Keratinocyte (primary cell): ENCODE data around the gene ARCN1. TPM values are rescaled to one million over a fixed set of nuclear protein-coding genes. Genes with fewer than 3 reads are reported as not detected.

Source experiments
- DNase-seq: peaks from one replicate; pipeline ENCODE4 v3.0.0-alpha.2; 2011; ENCODE audit warnings: low read depth, missing footprints, low spot score
- FAIRE-seq: peaks from 2 replicates; lab custom pipeline; 2011; peaks lifted over from hg19 to GRCh38; lab: Jason Lieb, UNC
- H2AFZ ChIP-seq: 2 replicates; pipeline ENCODE4 v1.6.0; 2012; ENCODE audit warnings: low read length, control low read depth, inconsistent platforms; ENCODE audit not compliant: control insufficient read depth
- H3K27ac ChIP-seq: 2 replicates; pipeline ENCODE4 v1.5.1; 2011; ENCODE audit warnings: low read length; ENCODE audit not compliant: control insufficient read depth, insufficient read depth
- H3K27me3 ChIP-seq: 3 replicates; pipeline ENCODE4 v1.6.0; 2011; ENCODE audit warnings: low read length; ENCODE audit not compliant: control insufficient read depth, insufficient read depth; ENCODE audit errors: extremely low read depth
- H3K36me3 ChIP-seq, 2 experiments: 2 replicates in 1 of 2; 3 replicates in 1 of 2; pipeline ENCODE4 v1.5.1; 2011; ENCODE audit warnings: low read length in 2 of 2, mild to moderate bottlenecking in 1 of 2; ENCODE audit not compliant: control insufficient read depth in 2 of 2, insufficient read depth in 2 of 2; ENCODE audit errors: extremely low read depth in 1 of 2
- H3K4me1 ChIP-seq: 3 replicates; pipeline ENCODE4 v1.5.1; 2011; ENCODE audit warnings: low read length; ENCODE audit not compliant: control insufficient read depth, insufficient read depth; ENCODE audit errors: extremely low read depth
- H3K4me2 ChIP-seq: 3 replicates; pipeline ENCODE4 v1.6.0; 2011; ENCODE audit warnings: low read depth, low read length; ENCODE audit not compliant: control insufficient read depth, insufficient read depth; ENCODE audit errors: extremely low read depth
- H3K4me3 ChIP-seq, 3 experiments: fragments of 200-600 bp in 1 of 3; sonication (generic) in 1 of 3; 2 replicates in 2 of 3; 3 replicates in 1 of 3; pipeline ENCODE4 v1.5.1; 2011 to 2016; ENCODE audit warnings: low read length in 3 of 3, mild to moderate bottlenecking in 3 of 3, control low read depth in 2 of 3, inconsistent platforms in 1 of 3, low read depth in 1 of 3, mixed read lengths in 1 of 3, mixed run types in 1 of 3, moderate library complexity in 1 of 3; ENCODE audit not compliant: control insufficient read depth in 2 of 3, insufficient read depth in 2 of 3; ENCODE audit errors: extremely low read depth in 1 of 3
- H3K79me2 ChIP-seq: 2 replicates; pipeline ENCODE4 v1.6.0; 2012; ENCODE audit warnings: low read length; ENCODE audit not compliant: control insufficient read depth, insufficient read depth
- H3K9ac ChIP-seq: 3 replicates; pipeline ENCODE4 v1.6.0; 2011; ENCODE audit warnings: low read length; ENCODE audit not compliant: control insufficient read depth, insufficient read depth; ENCODE audit errors: extremely low read depth
- H3K9me1 ChIP-seq: 3 replicates; pipeline ENCODE4 v1.6.0; 2011; ENCODE audit warnings: low read length; ENCODE audit not compliant: control insufficient read depth, insufficient read depth; ENCODE audit errors: extremely low read depth
- H3K9me3 ChIP-seq: 2 replicates; pipeline ENCODE4 v1.5.1; 2012; ENCODE audit warnings: low read depth, low read length; ENCODE audit not compliant: control insufficient read depth
- H4K20me1 ChIP-seq: 3 replicates; pipeline ENCODE4 v1.6.0; 2011; ENCODE audit warnings: low read length; ENCODE audit not compliant: control insufficient read depth, insufficient read depth; ENCODE audit errors: extremely low read depth
- EZH2 ChIP-seq: IDR thresholded peaks from one replicate; pipeline ENCODE4 v1.6.1; 2012; ENCODE audit warnings: inconsistent platforms, mild to moderate bottlenecking, low read length, moderate library complexity
- dilution Hi-C: fragments of 300-500 bp; cut with MboI; formaldehyde crosslinking; loops from one replicate; pipeline ENCODE4 v1.7.0; 2020; ENCODE audit warnings: low sequenced_read_pairs; ENCODE audit not compliant: extremely low pct_ligation_motif_present
- polyA plus RNA-seq, 5 experiments: library from polyadenylated mRNA; depleted of rRNA in 3 of 5; stranded (reverse) in 3 of 5; stranded (forward) in 1 of 5; unstranded in 1 of 5; fragments of >200 nt; gene quantifications; 1 replicate in 1 of 5; 2 replicates in 3 of 5; 3 replicates in 1 of 5; pipeline versions ENCODE4 v1.2.1 to v1.2.3, GENCODE V29; 2011 to 2012; ENCODE audit warnings: missing spikeins in 2 of 5, low read depth in 1 of 5, low replicate concordance in 1 of 5
- TF ChIP-seq, protein P1 (sequence below), 3 experiments: IDR thresholded peaks in 1 of 3; conservative IDR thresholded peaks in 1 of 3; optimal IDR thresholded peaks in 1 of 3; 2 replicates in 2 of 3; 3 replicates in 1 of 3; pipeline versions ENCODE3 to v1.5.1; 2011; ENCODE audit warnings: low read length in 3 of 3, mild to moderate bottlenecking in 3 of 3, moderate library complexity in 2 of 3, control low read depth in 1 of 3, inconsistent platforms in 1 of 3; ENCODE audit not compliant: insufficient read depth in 2 of 3; ENCODE audit errors: extremely low read depth in 1 of 3

Gene ARCN1
- polyA plus RNA-seq, 1 donor (not counting 4 experiments of a cell fraction or from before 2014, with no cell fraction given): 150 TPM

DNA sequence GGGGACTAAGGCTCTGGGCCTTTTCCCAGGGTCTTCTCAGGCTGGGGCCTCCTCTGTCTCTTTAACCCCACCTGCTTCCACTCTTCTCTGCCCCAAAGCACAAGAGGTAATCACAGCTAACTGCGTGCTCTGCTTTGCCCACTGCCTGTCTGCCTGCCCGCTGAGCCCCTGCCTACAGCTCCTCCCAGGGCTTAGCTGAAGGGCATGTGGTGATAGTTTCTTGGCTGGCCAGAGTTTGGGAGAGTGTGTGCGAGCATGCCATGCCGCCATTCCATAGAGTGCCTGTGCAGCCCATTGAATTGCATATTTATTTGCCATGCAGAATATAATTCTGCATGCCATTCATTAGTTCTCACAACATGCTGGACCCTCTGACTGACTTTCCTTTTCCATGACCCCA, 67.7 kb downstream of the ARCN1 start:
- Histone ChIP-seq H3K9me1 (peaks cover 3% of the 10 kb centered on the region), H3K9me3 (no peaks in the 10 kb centered on the region), H3K27me3 (no peaks in the 10 kb centered on the region), H3K4me3 (no peak overlapping the region), H3K79me2 (no peaks in the 10 kb centered on the region), H3K4me2 (no peak overlapping the region), H4K20me1 (peaks cover 3% of the 10 kb centered on the region), H2AFZ (no peak overlapping the region), H3K27ac (no peak overlapping the region), H3K36me3 (peaks cover 36 to 43% of the 10 kb centered on the region in 2 experiments), H3K9ac (no peak overlapping the region), H3K4me1 (peaks cover 13% of the 10 kb centered on the region)
- dilution Hi-C loops: no loop called here
- FAIRE-seq (no peak), DNase-seq (no peak)
- TF ChIP-seq, protein P1, sequence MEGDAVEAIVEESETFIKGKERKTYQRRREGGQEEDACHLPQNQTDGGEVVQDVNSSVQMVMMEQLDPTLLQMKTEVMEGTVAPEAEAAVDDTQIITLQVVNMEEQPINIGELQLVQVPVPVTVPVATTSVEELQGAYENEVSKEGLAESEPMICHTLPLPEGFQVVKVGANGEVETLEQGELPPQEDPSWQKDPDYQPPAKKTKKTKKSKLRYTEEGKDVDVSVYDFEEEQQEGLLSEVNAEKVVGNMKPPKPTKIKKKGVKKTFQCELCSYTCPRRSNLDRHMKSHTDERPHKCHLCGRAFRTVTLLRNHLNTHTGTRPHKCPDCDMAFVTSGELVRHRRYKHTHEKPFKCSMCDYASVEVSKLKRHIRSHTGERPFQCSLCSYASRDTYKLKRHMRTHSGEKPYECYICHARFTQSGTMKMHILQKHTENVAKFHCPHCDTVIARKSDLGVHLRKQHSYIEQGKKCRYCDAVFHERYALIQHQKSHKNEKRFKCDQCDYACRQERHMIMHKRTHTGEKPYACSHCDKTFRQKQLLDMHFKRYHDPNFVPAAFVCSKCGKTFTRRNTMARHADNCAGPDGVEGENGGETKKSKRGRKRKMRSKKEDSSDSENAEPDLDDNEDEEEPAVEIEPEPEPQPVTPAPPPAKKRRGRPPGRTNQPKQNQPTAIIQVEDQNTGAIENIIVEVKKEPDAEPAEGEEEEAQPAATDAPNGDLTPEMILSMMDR (optimal IDR thresholded peaks at IDR 0.05 in 1 of 3, IDR thresholded peaks at IDR 0.05 in 1 of 3, conservative IDR thresholded peaks at IDR 0.05 in 1 of 3; ENCODE audit: extremely low read depth in 1 of 3, insufficient read depth in 2 of 3, low read length in 3 of 3): no peak
- TF ChIP-seq EZH2: no peak

DNA sequence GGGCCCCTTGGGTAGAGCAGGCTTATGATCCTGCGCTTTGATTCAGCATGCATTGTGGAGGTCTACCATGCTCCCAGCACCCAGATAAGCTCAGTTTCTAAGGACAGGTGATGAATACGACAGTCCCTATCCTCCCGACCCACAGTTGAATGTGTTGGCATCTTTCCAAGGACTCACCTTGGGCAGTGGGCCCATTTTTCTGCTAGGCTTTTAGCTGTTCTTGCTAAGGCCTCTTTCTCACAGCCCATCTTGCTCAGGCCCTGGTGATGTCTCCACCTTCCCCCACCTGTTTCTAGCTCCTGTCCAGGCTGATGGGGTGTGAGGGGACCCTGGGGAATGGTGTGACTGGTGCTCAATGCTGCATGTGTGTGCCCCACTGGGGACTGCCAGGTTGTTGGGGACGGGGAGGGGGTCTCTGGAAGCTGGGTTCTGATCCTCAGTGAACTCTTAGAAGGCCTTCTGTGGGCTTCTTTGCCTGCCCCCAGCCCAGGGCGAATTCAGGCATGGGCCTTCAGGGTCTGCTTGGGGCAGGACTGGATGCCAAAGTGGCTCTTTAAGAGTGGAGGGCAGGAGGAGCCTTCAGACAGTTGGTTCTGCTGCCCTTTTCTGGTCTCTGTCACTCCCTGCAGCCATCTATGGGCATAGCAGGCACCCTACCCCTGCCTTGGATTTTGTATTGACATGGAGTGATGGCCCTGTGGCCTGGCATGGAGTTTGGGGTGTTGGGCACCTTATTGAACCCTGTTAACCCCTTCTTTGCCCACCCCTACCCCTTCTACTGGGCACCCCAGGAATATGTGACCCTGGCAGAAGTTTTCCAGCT, 68.3 kb downstream of the ARCN1 start:
- dilution Hi-C loops: no loop called here
- Histone ChIP-seq H3K4me2 (no peak overlapping the region), H3K4me1 (peaks cover 13% of the 10 kb centered on the region), H2AFZ (no peak overlapping the region), H3K9ac (no peak overlapping the region), H3K9me1 (peaks cover 3% of the 10 kb centered on the region), H3K36me3 (peaks cover 36 to 38% of the 10 kb centered on the region in 2 experiments), H3K27ac (no peak overlapping the region), H3K4me3 (no peak overlapping the region), H3K27me3 (no peaks in the 10 kb centered on the region), H4K20me1 (no peaks in the 10 kb centered on the region), H3K9me3 (no peaks in the 10 kb centered on the region), H3K79me2 (no peaks in the 10 kb centered on the region)
- FAIRE-seq (no peak), DNase-seq (no peak)
- TF ChIP-seq, protein P1 (optimal IDR thresholded peaks at IDR 0.05 in 1 of 3, IDR thresholded peaks at IDR 0.05 in 1 of 3, conservative IDR thresholded peaks at IDR 0.05 in 1 of 3; ENCODE audit: extremely low read depth in 1 of 3, insufficient read depth in 2 of 3, low read length in 3 of 3): peak; percentile 61 to 68 (median 66)
- no peak for TF ChIP-seq EZH2
